Retina (tissue), 1 donor: ENCODE measurements around the gene PAPPA2.

ENCODE experiments used
- DNase-seq: peaks from one replicate; pipeline ENCODE4 v3.0.0-alpha.2; 2016

PAPPA2 gene

GRCh38 chr1:176773038-176773437, 310.1 kb downstream of the PAPPA2 start:
- no peak for DNase-seq

- no peak for DNase-seq
These were observed 311.2 kb downstream of the PAPPA2 start for GRCh38 chr1:176774224-176774623.

GRCh38 chr1:176775378-176775777, 312.4 kb downstream of the PAPPA2 start:
- no peak for DNase-seq

- no peak for DNase-seq
These were observed 313.0 kb downstream of the PAPPA2 start for GRCh38 chr1:176775996-176776395.

GRCh38 chr1:176778056-176778455, 315.1 kb downstream of the PAPPA2 start:
- no peak for DNase-seq

GRCh38 chr1:176779992-176780328, 317.0 kb downstream of the PAPPA2 start:
- DNase-seq = no peak

- no peak for DNase-seq
These were observed 320.3 kb downstream of the PAPPA2 start for GRCh38 chr1:176783309-176783708.

- no peak for DNase-seq
These were observed 322.1 kb downstream of the PAPPA2 start for GRCh38 chr1:176785056-176785455.

- no peak for DNase-seq
These were observed 322.8 kb downstream of the PAPPA2 start for GRCh38 chr1:176785791-176786190.

- no peak for DNase-seq
These were observed 323.3 kb downstream of the PAPPA2 start for GRCh38 chr1:176786274-176786673.

- no peak for DNase-seq
These were observed 326.7 kb downstream of the PAPPA2 start for GRCh38 chr1:176789571-176790090.

GRCh38 chr1:176790786-176791185, 327.8 kb downstream of the PAPPA2 start:
- no peak for DNase-seq

GRCh38 chr1:176791906-176792305, 328.9 kb downstream of the PAPPA2 start:
- DNase-seq = no peak

GRCh38 chr1:176794897-176795508, 332.0 kb downstream of the PAPPA2 start:
- DNase-seq = no peak

- DNase-seq = no peak
These were observed 333.0 kb downstream of the PAPPA2 start for GRCh38 chr1:176795929-176796328.

GRCh38 chr1:176796583-176796982, 333.6 kb downstream of the PAPPA2 start:
- no peak for DNase-seq

- DNase-seq = no peak
These were observed 336.4 kb downstream of the PAPPA2 start for GRCh38 chr1:176799327-176799726.

- DNase-seq = no peak
These were observed 338.1 kb downstream of the PAPPA2 start for GRCh38 chr1:176800978-176801513.

- peak; percentile 50 for DNase-seq
These were observed 338.6 kb downstream of the PAPPA2 start for GRCh38 chr1:176801514-176802020.

GRCh38 chr1:176802316-176802715, 339.3 kb downstream of the PAPPA2 start:
- no peak for DNase-seq

- DNase-seq = no peak
These were observed 340.1 kb downstream of the PAPPA2 start for GRCh38 chr1:176803042-176803441.

GRCh38 chr1:176803596-176803995, 340.6 kb downstream of the PAPPA2 start:
- DNase-seq = no peak

- no peak for DNase-seq
These were observed 346.3 kb downstream of the PAPPA2 start for GRCh38 chr1:176809292-176809691.

- DNase-seq = peak; percentile 44
These were observed 348.7 kb downstream of the PAPPA2 start for GRCh38 chr1:176811511-176812288.
